ENCODE results near the gene CHRM5.

CHRM5 gene

DNA sequence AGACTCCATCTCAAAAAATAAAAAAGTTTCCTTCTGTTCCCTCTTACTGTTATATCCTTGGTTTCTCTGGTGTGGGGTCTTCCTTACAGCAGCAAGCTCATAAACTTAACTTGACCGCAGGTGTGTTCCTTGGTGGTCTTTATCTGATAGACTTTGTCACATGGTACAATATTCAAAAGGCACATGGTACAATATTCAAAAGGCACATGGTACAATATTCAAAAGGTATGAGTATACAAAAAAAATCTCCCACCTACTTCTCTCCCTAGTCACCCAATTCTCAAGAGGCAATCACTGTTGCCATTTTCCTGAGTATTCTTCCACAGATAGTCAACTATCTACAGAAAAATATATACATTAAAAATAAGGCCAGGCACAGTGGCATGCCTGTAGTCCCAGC, 138.1 kb downstream of the CHRM5 start:
- no peak for DNase-seq

DNA sequence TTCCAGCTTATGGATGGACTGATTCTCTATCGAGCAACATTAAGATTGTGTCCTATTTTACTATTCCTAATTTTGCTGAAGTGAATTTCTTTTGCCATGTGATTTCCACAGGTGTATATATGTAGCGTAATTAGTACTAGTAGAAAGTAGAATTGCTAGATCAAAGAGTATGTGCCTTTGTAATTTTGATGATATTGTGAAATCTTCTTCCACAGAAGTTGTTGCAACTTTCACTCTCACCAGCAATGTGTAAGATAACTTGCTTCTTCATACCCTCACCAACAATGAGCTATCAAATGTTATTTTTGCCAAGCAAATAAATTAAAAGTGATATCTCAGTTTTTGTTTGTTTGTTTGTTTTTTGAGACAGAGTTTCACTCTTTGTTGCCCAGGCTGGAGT, 139.0 kb downstream of the CHRM5 start:
- no peak for DNase-seq

DNA sequence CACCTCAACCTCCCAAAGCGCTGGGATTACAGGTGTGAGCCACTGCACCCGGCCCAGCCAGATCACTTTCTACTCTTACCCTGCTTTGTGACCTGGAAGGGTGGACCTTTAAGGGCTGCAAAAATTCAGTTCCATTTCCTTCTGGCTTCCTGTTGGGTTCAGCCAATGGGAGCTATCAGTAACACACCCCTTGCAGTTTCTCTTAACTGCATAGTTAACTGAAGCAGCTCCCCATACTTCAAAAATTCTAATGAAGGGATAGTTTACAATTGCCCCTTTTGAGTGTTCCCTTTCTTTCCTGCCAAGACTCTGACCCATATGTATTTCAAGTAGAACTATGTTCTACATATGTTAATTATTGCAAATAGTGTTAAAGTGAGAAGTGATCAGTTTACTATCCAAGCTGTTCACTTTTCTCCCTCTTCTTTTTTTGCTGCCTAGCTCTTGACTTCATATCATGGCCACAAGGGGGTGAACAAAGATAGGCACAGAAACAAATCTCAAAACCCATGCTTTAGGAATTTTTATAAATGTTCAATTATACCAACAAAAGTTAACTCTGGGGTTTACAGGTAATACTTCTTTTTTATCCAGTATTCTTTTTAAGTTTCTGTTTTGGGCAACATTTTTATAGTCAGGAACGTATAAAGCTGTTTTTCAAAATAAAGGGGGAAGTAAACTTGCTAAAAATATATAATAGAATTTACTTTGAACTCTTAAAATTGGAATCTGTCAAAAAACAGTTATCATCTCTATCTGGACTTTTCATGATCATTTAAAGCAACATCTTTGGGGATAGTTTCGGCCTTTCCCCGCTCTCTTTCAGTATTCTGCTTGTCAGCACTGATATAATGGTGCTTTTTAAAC, 141.7 kb downstream of the CHRM5 start:
- DNase-seq, result no peak

DNA sequence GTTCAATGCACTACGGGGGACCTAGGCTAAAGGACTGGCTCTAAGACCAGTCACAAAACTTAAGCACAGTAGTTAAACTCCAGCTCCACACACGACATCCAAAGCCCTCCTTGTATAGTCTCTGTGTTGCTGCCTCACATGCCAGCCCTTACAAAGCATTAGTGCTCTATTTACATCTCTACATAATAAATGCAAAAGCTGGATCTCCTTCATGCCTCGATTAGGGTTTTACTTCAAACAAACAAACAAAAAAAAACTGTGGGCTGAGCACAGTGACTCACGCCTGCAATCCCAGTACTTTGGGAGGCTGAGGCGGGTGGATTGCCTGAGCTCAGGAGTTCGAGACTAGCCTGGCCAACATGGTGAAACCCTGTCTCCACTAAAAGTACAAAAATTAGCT, 143.2 kb downstream of the CHRM5 start:
- no peak for DNase-seq

- no peak for DNase-seq
These were observed 145.9 kb downstream of the CHRM5 start for GRCh38 chr15:34114215-34114614.

- DNase-seq, result no peak
These were observed 146.4 kb downstream of the CHRM5 start for GRCh38 chr15:34114739-34115138.

- no peak for DNase-seq
These were observed 148.3 kb downstream of the CHRM5 start for GRCh38 chr15:34116620-34117019.
